Activated effector memory CD4-positive, alpha-beta T cell treated with anti-CD3 and anti-CD28 coated beads, Interleukin-2, amount 50 U/mL, for 16 hours (primary cell): ENCODE data around the gene CASQ1.

Experiments used
- DNase-seq: peaks from one replicate; pipeline ENCODE4 v3.0.0-alpha.2; 2020

CASQ1 gene

GRCh38 chr1:160189649-160190625 is at the start of gene CASQ1:
TSS of gene CASQ1 (plus strand) at chr1:160190575. CDS start at chr1:160190752, 177 bp downstream.
- DNase-seq, result no peak

GRCh38 chr1:160143695-160144094 is 46.7 kb upstream of the CASQ1 start:
- no peak for DNase-seq

- no peak for DNase-seq
These were observed 45.5 kb upstream of the CASQ1 start for GRCh38 chr1:160144921-160145320.

GRCh38 chr1:160146107-160146506 is 44.3 kb upstream of the CASQ1 start:
- no peak for DNase-seq

GRCh38 chr1:160148121-160148520 is 42.3 kb upstream of the CASQ1 start:
- DNase-seq, result no peak

GRCh38 chr1:160149233-160149632 is 41.1 kb upstream of the CASQ1 start:
- no peak for DNase-seq

GRCh38 chr1:160149716-160150115 is 40.7 kb upstream of the CASQ1 start:
- no peak for DNase-seq

GRCh38 chr1:160151303-160151702 is 39.1 kb upstream of the CASQ1 start, which contains the start of gene ATP1A4:
TSS of gene ATP1A4 (plus strand) at chr1:160151603. CDS start at chr1:160152041, 438 bp downstream.
- no peak for DNase-seq

GRCh38 chr1:160154790-160155189 is 35.6 kb upstream of the CASQ1 start:
- DNase-seq, result no peak

- DNase-seq, result no peak
These were observed 34.0 kb upstream of the CASQ1 start for GRCh38 chr1:160156361-160156760.

- no peak for DNase-seq
These were observed 33.2 kb upstream of the CASQ1 start for GRCh38 chr1:160157174-160157573.

GRCh38 chr1:160158031-160158430 is 32.3 kb upstream of the CASQ1 start:
- DNase-seq, result no peak

- no peak for DNase-seq
These were observed 31.8 kb upstream of the CASQ1 start for GRCh38 chr1:160158534-160158933.

- no peak for DNase-seq
These were observed 30.5 kb upstream of the CASQ1 start for GRCh38 chr1:160159846-160160245.

GRCh38 chr1:160161965-160162705 is 28.2 kb upstream of the CASQ1 start:
- DNase-seq, result no peak

GRCh38 chr1:160162931-160163330 is 27.4 kb upstream of the CASQ1 start:
- no peak for DNase-seq

- DNase-seq, result no peak
These were observed 26.8 kb upstream of the CASQ1 start for GRCh38 chr1:160163615-160164014.

GRCh38 chr1:160164121-160164520 is 26.3 kb upstream of the CASQ1 start:
- DNase-seq, result no peak

GRCh38 chr1:160166166-160166868 is 24.1 kb upstream of the CASQ1 start:
- DNase-seq, result no peak

GRCh38 chr1:160167056-160167455 is 23.3 kb upstream of the CASQ1 start:
- DNase-seq, result no peak

GRCh38 chr1:160167580-160167979 is 22.8 kb upstream of the CASQ1 start:
- DNase-seq, result no peak

GRCh38 chr1:160168016-160168415 is 22.4 kb upstream of the CASQ1 start:
- DNase-seq, result no peak
